Upper lobe of left lung (tissue), 6 donors: Measurements from ENCODE around the gene GJA9. TPM values are rescaled to one million over a fixed set of nuclear protein-coding genes. Genes with fewer than 3 reads are reported as not detected.
"Not testable (repeated sequence)": the region's sequence is repeated elsewhere in the genome, so short reads cannot be mapped to it uniquely, and the experiment has no call there.

Experiments used
- ATAC-seq, 2 donors: fragments of 200-7000 bp; cut with Tn5 transposase; one replicate each; pipeline ENCODE4 v1.9.1; 2022; ENCODE audit warnings: mild to moderate bottlenecking in 2 of 2, moderate library complexity in 2 of 2; ENCODE audit not compliant: low FRiP score in 2 of 2
- DNase-seq, 2 donors: peaks; one replicate each; pipeline ENCODE4 v3.0.0-alpha.2; 2019 to 2020
- H3K27ac ChIP-seq, 4 donors: fragments of 200-600 bp; sonication (generic); one replicate each; pipeline ENCODE4 v1.5.1; 2016 to 2019
- H3K27me3 ChIP-seq, 4 donors: fragments of 200-600 bp; sonication (generic); one replicate each; pipeline ENCODE4 v1.5.1; 2017 to 2019
- H3K36me3 ChIP-seq, 4 donors: fragments of 200-600 bp; sonication (generic); one replicate each; pipeline ENCODE4 v1.5.1; 2016 to 2019
- H3K4me1 ChIP-seq, 4 donors: fragments of 200-600 bp; sonication (generic); one replicate each; pipeline ENCODE4 v1.5.1; 2018 to 2019
- H3K4me3 ChIP-seq, 4 donors: fragments of 200-600 bp; sonication (generic); one replicate each; pipeline ENCODE4 v1.5.1; 2017 to 2019; ENCODE audit warnings: mild to moderate bottlenecking in 2 of 4, moderate library complexity in 1 of 4
- H3K9me3 ChIP-seq, 4 donors: fragments of 200-600 bp; sonication (generic); one replicate each; pipeline ENCODE4 v1.5.1; 2018 to 2019
- CTCF ChIP-seq, 6 experiments: fragments of 450-650 bp in 4 of 6; fragments of 200-600 bp in 2 of 6; sonication (generic) in 2 of 6; IDR thresholded peaks; one replicate each; pipeline ENCODE4 v1.5.1; 2016 to 2019; ENCODE audit warnings: antibody characterized with exemption in 6 of 6
- EP300 ChIP-seq, 4 donors: sonication (generic); formaldehyde crosslinking; IDR thresholded peaks; one replicate each; pipeline ENCODE4 v1.5.1; 2017; ENCODE audit warnings: antibody characterized with exemption in 4 of 4, control low read depth in 2 of 4
- POLR2A ChIP-seq, 4 donors: fragments of 450-650 bp; IDR thresholded peaks; one replicate each; pipeline ENCODE4 v1.5.1; 2016 to 2017; ENCODE audit warnings: antibody characterized with exemption in 4 of 4, mild to moderate bottlenecking in 2 of 4
- POLR2AphosphoS5 ChIP-seq, 2 donors: sonication (generic); formaldehyde crosslinking; IDR thresholded peaks; one replicate each; pipeline ENCODE4 v1.5.1; 2017; ENCODE audit warnings: antibody characterized with exemption in 2 of 2
- WGBS, 2 donors: methylation state at CpG; one replicate each; pipeline ENCODE4 v1.1.5; 2017 to 2018; 5-methylcytosine and 5-hydroxymethylcytosine counted together
- total RNA-seq, 6 donors: library from RNA; depleted of rRNA in 4 of 6; stranded (reverse); fragments of >200 nt in 4 of 6; gene quantifications; one replicate each; pipeline versions ENCODE4 v1.1.0 to v1.2.1, GENCODE V29; 2016 to 2021
- donor health status: DM: no; HTN: no; CAD: no; lungs with moderate emphysema.
- donor health status: DM: no; HTN: yes; CAD: no; lungs with severe emphysema.

GJA9 gene
- total RNA-seq, 6 donors from 2014 or later = not detected

GRCh38 chr1:38848071-38848470, 33.3 kb downstream of the GJA9 start:
- Histone ChIP-seq H3K4me3 (no peak overlapping the region), H3K27me3 (no peaks in the 10 kb centered on the region), H3K36me3 (peaks cover 7 to 95% (median 49%) of the 10 kb centered on the region in 4 donors), H3K27ac (peak overlapping the region in 1 of 4 donors; percentile 21), H3K9me3 (no peaks in the 10 kb centered on the region), H3K4me1 (peaks cover 0 to 10% (median 5%) of the 10 kb centered on the region in 4 donors)
- TF ChIP-seq EP300 (IDR thresholded peaks at IDR 0.05) = no peak
- no peak for TF ChIP-seq CTCF (IDR thresholded peaks at IDR 0.05)
- no peak for TF ChIP-seq POLR2AphosphoS5 (IDR thresholded peaks at IDR 0.05)
- no peak for TF ChIP-seq POLR2A (IDR thresholded peaks at IDR 0.05)
- peak in 1 of 2 donors; percentile 26 for ATAC-seq
- DNase-seq = no peak
- WGBS, 2 donors = 42 to 45% methylated on average over 1 of the region's 1 CpG

- 78 to 95% methylated on average over 3 of the region's 3 CpGs for WGBS, 2 donors
- H3K27me3 ChIP-seq = no peaks in the 10 kb centered on the region
- no peaks in the 10 kb centered on the region for H3K9me3 ChIP-seq
- peaks cover 7 to 97% (median 57%) of the 10 kb centered on the region in 4 donors for H3K36me3 ChIP-seq
- DNase-seq = no peak
- H3K27ac ChIP-seq = no peak overlapping the region
- no peak overlapping the region for H3K4me3 ChIP-seq
- ATAC-seq = no peak
- TF ChIP-seq POLR2AphosphoS5 (IDR thresholded peaks at IDR 0.05) = no peak
- no peak for TF ChIP-seq POLR2A (IDR thresholded peaks at IDR 0.05)
- TF ChIP-seq EP300 (IDR thresholded peaks at IDR 0.05) = no peak
- no peak for TF ChIP-seq CTCF (IDR thresholded peaks at IDR 0.05)
- H3K4me1 ChIP-seq = peaks cover 0 to 5% (median 2%) of the 10 kb centered on the region in 4 donors
These were observed 35.2 kb downstream of the GJA9 start for GRCh38 chr1:38846210-38846609.

GRCh38 chr1:38845088-38845487, 36.3 kb downstream of the GJA9 start:
- not testable (repeated sequence) for DNase-seq, H3K9me3 ChIP-seq, ATAC-seq, H3K4me3 ChIP-seq, H3K27me3 ChIP-seq, H3K27ac ChIP-seq
- Histone ChIP-seq H3K4me1 (peaks cover 0 to 11% (median 3%) of the 10 kb centered on the region in 4 donors), H3K36me3 (peaks cover 7 to 91% (median 50%) of the 10 kb centered on the region in 4 donors)
- 93 to 96% methylated on average over 3 of the region's 3 CpGs for WGBS, 2 donors

GRCh38 chr1:38840281-38840680, 41.1 kb downstream of the GJA9 start:
- Histone ChIP-seq H3K9me3 (no peaks in the 10 kb centered on the region), H3K4me1 (peaks cover 0 to 14% (median 3%) of the 10 kb centered on the region in 4 donors), H3K27me3 (no peaks in the 10 kb centered on the region), H3K27ac (no peak overlapping the region), H3K4me3 (no peak overlapping the region), H3K36me3 (peaks cover 14 to 70% (median 39%) of the 10 kb centered on the region in 4 donors)
- 45 to 48% methylated on average over 2 of the region's 2 CpGs for WGBS, 2 donors
- DNase-seq = no peak
- no peak for ATAC-seq
- TF ChIP-seq CTCF (IDR thresholded peaks at IDR 0.05) (no peak), EP300 (IDR thresholded peaks at IDR 0.05) (no peak), POLR2A (IDR thresholded peaks at IDR 0.05) (no peak), POLR2AphosphoS5 (IDR thresholded peaks at IDR 0.05) (no peak)

GRCh38 chr1:38839363-38839762, 42.0 kb downstream of the GJA9 start:
- 67 to 80% methylated on average over 8 to 9 of the region's 9 CpGs for WGBS, 2 donors
- Histone ChIP-seq H3K27me3 (no peaks in the 10 kb centered on the region), H3K36me3 (peaks cover 14 to 61% (median 33%) of the 10 kb centered on the region in 4 donors), H3K27ac (no peak overlapping the region), H3K9me3 (no peaks in the 10 kb centered on the region), H3K4me1 (peaks cover 0 to 18% (median 6%) of the 10 kb centered on the region in 4 donors), H3K4me3 (no peak overlapping the region)
- ATAC-seq (no peak), DNase-seq (no peak)
- no peak for TF ChIP-seq EP300 (IDR thresholded peaks at IDR 0.05)

- not testable (repeated sequence) for DNase-seq, H3K27me3 ChIP-seq, ATAC-seq, H3K27ac ChIP-seq, H3K9me3 ChIP-seq, H3K4me3 ChIP-seq
- H3K36me3 ChIP-seq = peaks cover 14 to 33% (median 21%) of the 10 kb centered on the region in 4 donors
- H3K4me1 ChIP-seq = peaks cover 0 to 18% (median 6%) of the 10 kb centered on the region in 4 donors
- 77 to 80% methylated on average over 10 of the region's 10 CpGs for WGBS, 2 donors
These were observed 45.1 kb downstream of the GJA9 start for GRCh38 chr1:38836316-38836715.
